Stimulated activated CD4-positive, alpha-beta T cell treated with anti-CD3 and anti-CD28 coated beads, TNF-alpha, amount 100 ng/mL, for 1 hour (primary cell): ENCODE results near the gene RTN4R.

Source experiments
- DNase-seq, 3 donors: peaks; one replicate each; pipeline ENCODE4 v3.0.0-alpha.2; 2020; ENCODE audit warnings: low read depth in 3 of 3, low spot score in 1 of 3

RTN4R gene

DNA sequence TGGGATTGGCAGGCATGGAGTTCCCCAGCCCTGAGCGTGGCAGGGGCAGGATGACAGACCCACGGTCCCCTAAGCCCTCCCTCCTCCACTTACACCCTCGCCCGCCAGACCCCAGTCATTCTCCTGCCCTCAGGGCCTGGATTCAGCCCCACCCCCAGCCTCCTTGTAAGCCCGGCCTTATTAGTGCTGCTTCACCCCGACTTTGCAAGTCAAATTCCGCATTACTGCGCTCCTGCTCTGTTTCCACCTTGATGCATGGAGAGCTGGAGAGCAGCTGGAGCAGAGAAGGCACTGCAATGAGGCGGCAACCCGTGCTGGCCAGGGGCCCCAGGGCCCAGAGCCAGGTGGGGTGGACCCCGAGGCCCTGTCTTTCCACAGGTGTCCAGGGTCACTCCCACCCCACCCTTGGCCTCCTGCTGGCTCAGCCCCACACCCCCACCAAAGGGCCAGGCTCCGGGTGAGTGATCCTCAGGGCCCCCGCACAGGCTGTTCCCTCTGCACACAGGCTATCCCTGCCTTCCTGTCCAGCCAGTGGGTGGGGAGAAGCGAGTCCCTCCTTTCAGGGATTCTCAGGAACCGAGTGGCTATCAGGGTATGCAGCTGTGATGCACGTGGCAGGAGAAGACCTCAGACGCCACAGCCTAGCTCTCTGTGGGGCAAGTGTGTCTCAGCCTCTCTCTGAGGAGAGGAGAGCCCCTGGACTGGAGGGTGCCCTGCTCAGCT is 36.4 kb downstream of the RTN4R start:
- no peak for DNase-seq

DNA sequence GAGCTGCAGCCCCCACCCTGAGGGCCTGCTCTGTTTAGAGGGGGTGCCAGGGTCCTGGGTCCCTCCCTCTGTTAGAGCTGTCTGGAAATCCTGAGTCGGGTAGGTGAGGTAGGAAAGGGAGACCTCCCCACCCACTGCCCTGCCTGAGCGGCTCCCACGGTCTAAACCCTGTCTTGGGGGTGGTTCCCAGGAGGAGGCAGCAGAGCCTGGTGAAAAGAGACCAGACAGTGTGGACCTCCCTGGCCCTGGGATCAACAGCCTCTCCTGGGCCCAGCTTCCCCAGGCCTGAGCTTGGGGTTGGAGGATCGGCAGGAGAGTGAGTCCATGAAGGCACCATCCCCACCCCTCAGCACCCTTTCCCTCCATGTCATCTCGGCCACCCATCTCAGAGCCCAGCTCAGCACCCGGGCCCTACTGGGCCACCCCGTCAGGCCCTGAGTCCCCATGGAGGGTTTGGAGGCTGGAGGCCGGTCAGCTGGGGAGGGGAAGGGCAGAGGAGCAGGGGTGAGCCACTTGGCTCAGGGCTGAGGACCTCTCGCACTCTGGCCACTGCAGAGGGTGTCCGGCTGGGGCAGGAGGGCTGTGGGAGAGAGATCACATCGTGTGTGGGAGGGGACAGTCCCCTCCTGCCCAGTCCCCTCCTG is 37.2 kb downstream of the RTN4R start:
- DNase-seq: no peak

DNA sequence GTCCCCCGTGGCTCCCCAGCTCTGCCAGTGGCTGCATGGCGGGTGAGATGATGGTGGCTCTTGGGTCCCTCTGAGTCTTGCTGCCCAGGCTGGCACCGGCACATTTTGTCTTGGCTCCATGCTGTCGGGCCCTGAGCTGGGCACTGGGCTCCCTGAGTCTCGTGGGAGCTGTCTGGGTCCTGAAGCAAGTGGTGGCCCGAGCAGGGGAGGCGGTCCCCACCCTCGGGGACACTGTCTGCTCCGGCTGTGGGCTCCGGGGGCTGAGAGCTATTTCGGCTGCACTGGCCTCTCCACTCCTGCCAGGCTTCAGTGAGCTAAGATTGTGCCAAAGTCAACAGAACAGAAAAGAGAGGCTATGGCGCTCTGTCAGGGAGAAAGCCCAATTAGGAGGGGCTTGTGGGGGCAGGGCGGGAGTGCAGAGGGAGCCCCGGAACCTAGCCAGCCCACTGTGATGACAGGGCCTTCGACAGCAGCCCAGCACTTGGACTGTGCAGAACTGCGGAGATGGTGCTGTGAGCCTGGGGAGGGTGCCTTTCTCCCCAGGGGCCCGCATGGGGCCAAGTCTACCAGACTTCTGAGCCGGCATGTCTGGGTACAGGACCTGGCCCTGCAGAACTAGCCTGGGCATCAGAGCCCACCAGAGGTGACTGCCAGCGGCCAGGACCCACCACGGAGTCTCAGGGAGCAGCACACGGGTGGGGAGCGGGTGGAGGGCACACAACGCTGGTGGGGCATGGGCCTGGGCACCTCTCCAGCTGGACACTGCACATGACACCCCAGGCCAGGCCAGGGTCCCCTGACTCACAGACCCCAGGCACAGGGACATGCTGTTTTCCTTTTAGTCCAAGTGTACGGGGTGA is 38.0 kb downstream of the RTN4R start:
- DNase-seq: no peak

DNA sequence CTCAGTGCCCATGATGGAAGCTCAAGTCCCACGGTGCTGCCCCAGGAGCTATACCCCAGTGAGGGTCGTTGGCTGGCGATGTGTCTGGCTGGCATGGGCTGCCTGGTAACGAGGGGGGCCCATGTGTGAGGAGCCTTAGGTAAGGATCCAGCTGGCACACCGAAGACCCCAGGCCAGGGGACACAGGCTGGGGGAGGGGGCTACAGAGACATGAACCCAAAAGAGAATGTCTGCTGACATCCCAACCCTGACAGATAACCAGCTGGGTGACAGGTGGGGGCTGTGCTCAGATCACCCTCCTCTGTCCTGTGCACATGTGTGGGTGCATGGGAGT is 39.2 kb downstream of the RTN4R start:
- no peak for DNase-seq

DNA sequence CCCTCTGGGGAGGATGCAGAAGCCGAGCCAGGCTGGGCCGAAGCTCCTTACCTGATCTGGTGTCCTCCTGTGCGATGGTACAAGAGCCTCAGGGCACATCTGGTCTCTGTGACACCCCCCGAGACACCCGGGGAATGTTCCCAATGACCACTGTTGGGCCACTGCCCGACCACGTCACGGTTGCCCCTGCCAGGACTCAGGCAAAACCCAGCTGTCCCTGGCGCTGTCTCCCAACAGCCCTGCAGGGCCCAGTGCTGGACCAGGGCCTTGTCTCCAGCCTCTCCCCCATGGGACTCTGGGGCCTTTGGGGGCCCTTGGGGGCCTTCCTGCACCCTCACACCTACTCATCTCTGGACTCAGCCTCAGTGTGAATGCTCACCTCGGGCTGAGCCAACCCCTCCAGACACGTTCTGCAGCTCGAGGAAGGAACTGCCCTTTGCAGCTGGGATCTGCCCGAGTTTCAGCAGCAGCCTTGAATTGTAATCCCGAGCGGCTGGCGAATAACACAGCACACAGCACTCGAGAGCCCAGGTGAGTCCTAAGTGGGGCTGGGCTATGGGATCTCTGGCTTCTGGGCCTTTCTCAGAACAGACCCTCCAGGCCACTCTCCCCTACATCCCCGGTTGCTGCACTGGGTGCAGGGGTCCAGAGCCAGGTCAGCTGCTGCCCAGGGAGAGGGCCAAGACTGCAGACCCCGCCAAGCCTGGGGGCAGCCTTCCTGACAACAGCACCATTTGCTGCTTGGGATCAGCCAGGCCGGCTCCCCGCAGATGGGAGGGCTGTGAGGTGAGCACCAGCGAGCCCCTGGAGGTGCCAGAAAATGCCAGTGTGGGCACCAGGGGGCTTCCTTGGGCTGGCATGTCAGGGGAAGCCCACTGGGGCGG is 39.8 kb downstream of the RTN4R start:
- no peak for DNase-seq

DNA sequence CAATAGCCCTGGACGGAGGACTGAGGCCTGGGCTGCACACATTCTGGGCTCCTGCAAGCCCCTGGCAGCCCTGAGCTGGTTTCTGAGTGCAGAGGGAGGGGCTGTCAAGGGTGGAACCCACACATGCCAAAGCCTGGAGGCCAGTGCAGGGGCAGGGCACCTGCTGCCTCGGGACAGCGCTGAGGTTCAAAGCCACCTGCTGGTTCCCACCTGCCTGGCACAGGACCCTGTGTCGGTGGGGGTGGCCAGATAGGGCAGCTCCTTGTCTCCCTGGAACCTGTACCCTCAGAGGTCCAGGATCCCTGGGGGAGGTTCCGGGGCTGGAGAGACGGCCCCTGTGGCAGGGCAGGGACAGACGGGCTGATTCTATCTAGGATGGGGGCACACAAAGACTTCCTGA is 40.8 kb downstream of the RTN4R start:
- DNase-seq: no peak

DNA sequence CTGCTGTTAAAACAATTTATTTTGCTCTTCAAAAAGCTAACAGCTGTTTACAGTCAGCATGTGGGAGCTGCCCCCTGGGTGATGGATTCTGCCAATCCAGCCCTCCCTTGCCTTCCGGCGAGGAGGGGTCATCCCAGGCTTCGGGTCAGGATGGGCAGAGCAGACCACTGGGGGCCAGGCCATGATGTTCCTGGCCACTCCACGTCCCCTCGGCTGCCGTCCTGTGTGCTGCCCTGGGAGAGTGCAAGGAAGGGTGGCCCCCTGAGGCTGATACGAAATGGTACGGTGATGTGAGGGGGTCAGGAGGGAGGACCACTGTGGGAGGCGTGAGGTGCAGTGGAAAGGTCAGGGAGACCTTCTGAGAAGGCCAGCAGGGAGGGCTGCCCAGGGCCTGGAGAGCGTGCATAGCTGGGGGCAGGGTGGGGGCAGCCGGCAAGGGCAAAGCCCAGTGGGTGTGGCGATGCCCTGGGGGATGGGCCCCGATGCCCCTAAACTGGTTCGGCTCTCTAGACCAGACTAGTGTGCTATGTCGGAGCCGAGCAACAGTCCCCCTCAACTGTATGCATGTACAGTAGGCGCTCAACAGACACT is 41.3 kb downstream of the RTN4R start:
- DNase-seq: no peak

DNA sequence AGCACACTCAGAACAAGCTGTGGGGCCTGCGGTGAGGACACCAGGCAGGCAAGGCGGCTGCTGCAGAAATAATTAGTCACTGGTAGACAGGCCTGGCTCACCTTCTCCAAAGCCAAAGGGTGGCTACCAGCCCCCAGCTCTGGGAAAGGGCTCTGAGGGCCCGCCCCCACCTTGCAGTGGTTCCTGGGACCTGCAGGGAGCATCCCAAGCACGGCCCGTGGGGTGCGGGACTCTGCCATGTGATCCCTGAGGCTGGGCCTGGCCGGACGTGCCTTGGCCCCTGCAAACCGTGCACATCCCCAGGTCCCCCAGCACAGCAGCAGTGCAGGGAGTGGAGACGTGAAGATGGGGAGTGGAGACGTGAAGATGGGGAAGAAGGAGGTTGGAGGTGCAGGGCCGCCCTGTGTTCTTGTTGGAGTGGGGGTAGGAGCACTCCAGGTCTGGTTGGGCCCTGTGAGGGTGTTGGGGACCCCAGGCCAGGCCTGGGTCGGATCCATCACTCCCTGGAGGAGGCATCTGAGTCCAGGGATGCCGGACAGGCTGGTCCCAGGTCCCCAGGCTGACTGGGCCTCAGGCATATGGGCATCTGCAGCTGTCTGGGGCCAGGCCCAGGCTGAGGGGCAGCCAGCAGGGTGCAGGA is 41.9 kb downstream of the RTN4R start:
- no peak for DNase-seq

DNA sequence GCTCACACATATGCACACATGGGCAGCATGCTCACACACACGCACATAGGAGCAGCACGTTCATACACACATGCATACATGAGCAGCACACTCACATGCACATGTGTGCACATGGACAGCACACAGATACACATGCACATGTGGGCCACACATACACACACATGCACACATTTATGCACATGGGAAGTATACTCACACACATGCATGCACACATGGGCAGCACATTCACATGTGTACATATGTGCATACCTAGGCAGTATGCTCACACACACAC is 42.5 kb downstream of the RTN4R start:
- no peak for DNase-seq

DNA sequence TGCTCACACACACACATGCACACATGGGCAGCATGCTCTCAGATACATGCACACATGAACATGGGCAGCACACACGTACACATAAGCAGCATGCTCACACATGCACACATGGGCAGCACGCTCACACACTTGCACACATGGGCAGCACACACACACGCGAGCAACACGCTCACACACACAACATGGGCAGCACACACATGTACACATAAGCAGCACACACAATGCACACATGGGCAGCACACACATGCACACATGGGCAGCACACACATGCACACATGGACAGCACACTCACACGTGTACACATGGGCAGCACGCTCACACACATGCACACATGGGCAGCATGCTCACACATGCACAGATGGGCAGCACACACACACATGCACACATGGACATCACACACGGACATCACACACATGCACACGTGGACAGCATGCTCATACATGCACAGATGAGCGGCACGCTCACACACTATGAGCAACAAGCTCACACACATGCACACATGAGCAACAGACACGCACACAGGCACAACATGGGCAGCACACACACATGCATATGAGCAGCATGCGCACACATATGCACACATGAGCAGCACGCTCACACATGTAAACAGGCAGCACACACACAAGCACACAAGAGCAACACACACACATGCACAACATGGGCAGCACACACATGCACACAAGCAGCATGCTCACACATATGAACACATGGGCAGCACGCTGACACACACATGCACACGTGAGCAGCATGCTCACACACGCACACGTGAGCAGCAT is 43.0 kb downstream of the RTN4R start:
- no peak for DNase-seq

DNA sequence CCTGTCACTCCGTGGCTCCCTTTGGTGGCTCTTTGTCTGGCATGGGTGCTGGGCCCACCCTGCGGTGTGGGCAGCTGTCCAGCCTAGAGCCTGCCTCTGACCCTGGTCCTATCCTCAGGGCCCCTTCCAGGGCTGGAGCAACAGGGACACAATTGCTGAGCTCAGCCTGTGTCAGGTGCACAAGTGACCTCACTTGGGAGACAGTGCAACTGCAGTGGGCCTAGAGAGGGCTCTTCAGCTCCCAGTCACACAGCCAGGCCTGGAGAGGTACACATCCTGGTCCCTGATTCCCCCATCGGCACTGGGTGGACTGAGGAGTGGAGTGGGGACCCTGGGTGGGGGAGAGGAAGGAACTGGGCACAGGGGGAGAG is 43.9 kb downstream of the RTN4R start:
- no peak for DNase-seq

DNA sequence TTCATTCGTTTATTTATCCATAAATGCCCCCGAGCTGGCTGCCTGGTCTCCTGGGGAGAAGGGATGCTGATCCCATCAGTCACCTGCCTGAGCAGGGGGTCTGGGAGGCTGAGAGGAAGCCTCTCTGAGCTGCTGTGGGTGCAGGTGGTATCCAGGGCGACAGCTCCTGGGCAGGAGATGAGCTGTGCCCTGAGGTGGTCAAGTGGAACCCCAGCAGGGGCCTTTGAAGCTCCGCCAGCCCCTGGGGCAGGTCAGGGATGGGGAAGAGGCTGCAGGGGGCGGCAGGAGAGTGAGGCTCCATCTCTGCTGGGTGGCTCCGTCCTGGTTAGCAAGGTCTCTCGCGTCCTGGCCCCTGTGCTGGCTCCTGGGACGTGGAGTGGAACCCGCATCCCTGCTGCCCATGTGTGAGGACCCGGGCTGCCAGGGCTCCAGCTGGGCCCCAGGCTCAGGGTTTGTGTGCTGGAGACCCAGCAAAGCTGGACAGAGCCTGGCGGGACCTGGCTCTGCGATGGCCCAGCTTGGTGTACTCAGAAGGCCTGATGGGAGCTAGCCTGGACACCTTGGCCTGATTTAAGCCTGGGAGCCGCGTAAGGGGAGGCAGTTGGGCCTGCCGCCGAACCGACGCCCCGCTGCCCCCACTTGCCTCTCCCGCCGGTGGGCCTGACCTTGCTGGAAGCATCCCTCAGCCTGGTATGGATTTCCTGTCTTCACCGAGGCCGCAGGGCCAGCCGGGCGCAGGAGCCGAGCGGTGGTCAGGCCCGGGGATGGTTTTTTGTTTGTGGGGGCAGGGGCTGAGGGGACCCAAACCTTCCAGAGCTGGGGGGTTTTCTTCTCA is 44.5 kb downstream of the RTN4R start:
- DNase-seq: no peak

DNA sequence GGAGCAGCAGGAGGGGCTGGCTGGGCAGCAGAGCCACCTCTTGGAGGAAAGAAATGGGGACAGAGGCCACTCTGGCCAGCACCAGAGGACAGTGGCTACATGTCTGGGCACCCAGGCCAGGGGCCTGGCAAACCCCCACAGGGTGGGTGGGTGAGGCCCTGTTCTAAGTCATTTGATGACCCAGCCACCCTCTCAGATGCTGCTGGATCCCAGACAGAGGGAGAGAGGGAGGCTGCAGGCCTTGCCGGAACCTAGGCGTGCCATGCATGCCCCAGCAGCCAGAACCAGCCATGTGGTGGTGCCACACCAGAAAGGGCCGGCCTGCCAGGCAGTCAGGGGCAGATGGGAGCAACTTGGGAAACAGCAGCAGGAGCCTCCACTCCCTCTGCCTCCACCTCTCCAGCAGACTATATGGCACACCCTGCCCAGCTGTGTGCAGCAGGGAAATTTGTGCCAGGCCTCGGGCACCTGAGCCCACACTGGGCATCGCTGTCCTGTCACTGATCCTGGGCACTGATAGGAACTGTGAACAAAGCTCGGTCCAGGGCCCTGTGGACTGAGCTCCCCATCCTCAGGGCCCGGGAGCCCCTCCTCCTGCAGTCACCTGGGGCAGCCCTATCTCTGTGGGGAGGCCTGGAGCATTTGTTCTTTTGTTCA is 45.2 kb downstream of the RTN4R start:
- DNase-seq: no peak

DNA sequence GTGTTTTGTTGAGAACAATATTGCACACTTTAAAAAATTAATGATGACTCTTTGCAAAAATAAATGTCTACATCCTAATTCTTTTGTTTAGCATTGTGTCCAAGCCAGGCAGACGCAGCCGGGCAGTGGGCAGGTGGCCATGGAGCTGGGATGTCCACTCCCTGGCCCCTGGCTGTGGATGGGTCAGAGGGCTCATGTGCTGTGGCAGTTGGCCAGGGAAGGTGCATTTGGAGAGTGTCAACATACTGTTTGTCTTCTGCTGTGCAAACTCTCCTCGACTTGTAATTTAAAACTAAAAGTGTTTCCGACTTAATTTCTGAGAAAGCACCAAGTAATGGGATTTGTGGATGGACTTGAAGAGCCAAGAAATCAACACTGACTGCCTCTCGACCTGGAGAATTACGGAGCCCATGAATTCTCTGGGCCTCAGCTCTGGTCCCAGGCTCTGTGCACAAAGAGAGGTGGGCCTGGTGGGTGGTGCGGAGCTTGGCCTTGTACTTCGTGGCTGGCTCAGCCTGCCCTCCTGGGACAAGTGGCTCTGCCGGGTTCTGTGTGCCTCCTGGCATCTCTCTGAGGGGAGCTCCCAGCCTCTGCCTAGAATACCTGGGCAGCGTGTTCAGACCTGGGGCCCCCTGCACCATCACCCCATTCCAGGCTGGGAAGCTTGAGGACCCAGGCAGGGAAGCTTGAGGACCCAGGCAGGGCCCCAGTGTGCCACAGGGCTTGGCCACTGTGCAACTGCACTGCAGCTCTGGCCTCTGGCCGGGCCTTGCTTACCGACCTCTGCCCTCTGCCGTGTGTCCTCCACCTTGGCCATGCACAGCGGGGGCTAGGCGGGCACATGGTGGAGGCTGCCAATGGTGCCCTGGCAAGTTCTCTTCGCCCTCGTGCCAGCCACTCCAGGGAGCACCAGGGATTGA is 46.4 kb downstream of the RTN4R start:
- DNase-seq: no peak

DNA sequence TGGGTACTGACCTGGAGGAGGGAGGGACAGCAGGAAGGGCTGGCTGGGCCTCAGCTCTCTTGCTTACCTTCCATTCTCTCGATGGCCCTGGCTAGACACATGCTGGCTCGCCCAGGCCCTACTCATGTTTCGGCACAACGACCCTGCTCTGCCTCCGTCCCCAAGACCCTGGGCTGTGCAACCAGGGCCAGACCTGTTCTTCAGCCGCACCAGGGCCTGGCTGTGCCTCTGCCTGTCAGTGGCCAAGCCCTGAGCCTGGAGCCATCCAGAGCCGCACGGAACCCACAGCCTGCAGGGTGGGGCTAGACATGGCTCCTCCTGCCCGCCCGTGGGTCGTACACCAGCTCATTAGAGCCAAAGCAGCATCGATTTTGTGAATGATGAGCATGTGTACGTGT is 47.5 kb downstream of the RTN4R start:
- no peak for DNase-seq

DNA sequence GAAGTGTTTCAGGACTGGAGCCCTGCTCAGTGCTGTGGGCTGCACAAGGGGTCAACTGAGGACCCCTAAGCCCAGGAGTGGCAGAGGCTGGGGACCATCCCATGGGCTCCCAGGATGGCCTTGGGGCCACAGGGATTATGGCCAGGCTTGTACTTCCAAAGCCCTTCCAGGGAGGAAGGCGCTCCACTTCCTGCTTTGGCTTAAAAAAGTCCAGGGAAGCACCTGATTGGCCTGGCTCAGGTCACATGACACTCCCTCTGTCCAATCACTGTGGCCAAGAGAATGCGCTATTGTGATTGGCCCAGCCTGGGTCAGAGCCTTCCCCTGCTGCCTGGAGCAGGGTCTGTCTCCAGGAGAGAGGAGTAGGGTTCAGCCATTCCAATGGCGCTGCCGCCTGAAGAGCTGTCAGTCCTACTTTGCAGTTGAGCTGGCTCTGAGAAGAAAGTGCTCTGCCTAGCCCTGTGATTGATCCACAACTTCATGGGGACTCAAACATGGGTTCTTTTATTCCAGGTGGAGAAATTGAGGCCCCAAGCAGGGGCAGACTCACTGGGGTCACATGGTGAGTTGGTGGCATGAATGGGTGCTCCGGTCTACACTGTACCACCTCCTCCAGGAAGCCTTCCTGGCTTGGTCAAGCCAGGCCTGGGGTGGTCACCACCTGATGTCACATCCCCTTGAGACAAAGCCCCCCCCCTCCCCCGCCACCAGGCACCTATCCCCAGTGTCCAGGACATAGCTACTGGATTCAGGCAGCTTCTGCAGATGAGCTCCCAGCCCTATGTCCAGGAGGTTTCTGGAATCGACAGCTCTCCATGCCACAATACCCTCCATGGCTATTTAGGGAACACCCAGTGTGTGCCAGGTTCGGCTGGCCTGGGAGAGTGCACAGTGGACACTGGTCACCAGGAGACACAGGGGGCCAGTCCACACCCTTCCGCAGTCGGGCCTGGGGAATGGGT is 48.2 kb downstream of the RTN4R start:
- DNase-seq: no peak
